OCI-LY1 (cell line): Measurements from ENCODE around the gene GHITM.
"Not testable (repeated sequence)": the region's sequence is repeated elsewhere in the genome, so short reads cannot be mapped to it uniquely, and the experiment has no call there.

Experiments
- H2AFZ ChIP-seq: fragments of 200-600 bp; sonication (generic), shearing (Covaris generic); 2 replicates; pipeline ENCODE4 v1.6.0; 2014; ENCODE audit warnings: antibody characterized with exemption, mild to moderate bottlenecking, low read length
- H3F3A ChIP-seq: fragments of 200-600 bp; sonication (generic), shearing (Covaris generic); 2 replicates; pipeline ENCODE4 v1.6.0; 2014; ENCODE audit warnings: mild to moderate bottlenecking, antibody characterized with exemption, low read length, moderate library complexity; ENCODE audit not compliant: insufficient read depth
- H3K27ac ChIP-seq: fragments of 200-600 bp; sonication (generic); 2 replicates; pipeline ENCODE4 v1.5.1; 2014; ENCODE audit warnings: low read length, mixed run types, mild to moderate bottlenecking, low read depth; ENCODE audit not compliant: poor library complexity, severe bottlenecking
- H3K27me3 ChIP-seq: fragments of 200-600 bp; sonication (generic); 2 replicates; pipeline ENCODE4 v1.6.0; 2014; ENCODE audit warnings: antibody characterized with exemption, mild to moderate bottlenecking, low read length, moderate library complexity; ENCODE audit not compliant: insufficient read depth
- H3K36me3 ChIP-seq: fragments of 200-600 bp; sonication (generic); 2 replicates; pipeline ENCODE4 v1.6.1; 2014; ENCODE audit warnings: mild to moderate bottlenecking, antibody characterized with exemption, low read length, moderate library complexity, mixed read lengths; ENCODE audit not compliant: insufficient read depth
- H3K4me1 ChIP-seq: fragments of 200-600 bp; sonication (generic); 2 replicates; pipeline ENCODE4 v1.5.1; 2014; ENCODE audit warnings: mild to moderate bottlenecking, low read length, moderate library complexity; ENCODE audit not compliant: insufficient read depth, severe bottlenecking
- H3K4me2 ChIP-seq: fragments of 200-600 bp; sonication (generic), shearing (Covaris generic); 2 replicates; pipeline ENCODE4 v1.6.1; 2014; ENCODE audit warnings: low read length
- H3K4me3 ChIP-seq: fragments of 200-600 bp; sonication (generic); 2 replicates; pipeline ENCODE4 v1.5.1; 2014; ENCODE audit warnings: low read length, low read depth, mild to moderate bottlenecking, mixed read lengths; ENCODE audit not compliant: poor library complexity, severe bottlenecking
- H3K79me2 ChIP-seq: fragments of 200-600 bp; shearing (Covaris generic); 2 replicates; pipeline ENCODE4 v1.6.1; 2016; ENCODE audit warnings: mixed run types, low read length, mixed read lengths; ENCODE audit not compliant: insufficient read depth
- H3K9ac ChIP-seq: fragments of 200-600 bp; sonication (generic), shearing (Covaris generic); 2 replicates; pipeline ENCODE4 v1.6.1; 2014; ENCODE audit warnings: mild to moderate bottlenecking, low read length, mixed read lengths
- H3K9me2 ChIP-seq: fragments of 200-600 bp; sonication (generic), shearing (Covaris generic); 2 replicates; pipeline ENCODE4 v1.6.1; 2014; ENCODE audit warnings: low read depth, mild to moderate bottlenecking, low read length, mixed read lengths
- H3K9me3 ChIP-seq: fragments of 200-600 bp; shearing (Covaris generic); 2 replicates; pipeline ENCODE4 v1.6.1; 2014; ENCODE audit warnings: low read length, mixed read lengths
- H4K20me1 ChIP-seq: fragments of 200-600 bp; sonication (generic), shearing (Covaris generic); 2 replicates; pipeline ENCODE4 v1.6.0; 2016; ENCODE audit warnings: mild to moderate bottlenecking, low read length; ENCODE audit not compliant: insufficient read depth
- EZH2 ChIP-seq: fragments of 200-600 bp; sonication (generic), shearing (Covaris generic); IDR thresholded peaks from 2 replicates; pipeline ENCODE4 v1.8.0; 2017; ENCODE audit warnings: borderline replicate concordance, mixed run types, mild to moderate bottlenecking, antibody characterized with exemption, low read length, moderate library complexity, mixed read lengths
- TF ChIP-seq, protein P1 (sequence below): fragments of 200-600 bp; sonication (generic), shearing (Covaris generic); IDR thresholded peaks from 2 replicates; pipeline ENCODE4 v1.5.1; 2017; ENCODE audit warnings: mild to moderate bottlenecking, antibody characterized with exemption, low read length, moderate library complexity, mixed read lengths

The GHITM gene

DNA sequence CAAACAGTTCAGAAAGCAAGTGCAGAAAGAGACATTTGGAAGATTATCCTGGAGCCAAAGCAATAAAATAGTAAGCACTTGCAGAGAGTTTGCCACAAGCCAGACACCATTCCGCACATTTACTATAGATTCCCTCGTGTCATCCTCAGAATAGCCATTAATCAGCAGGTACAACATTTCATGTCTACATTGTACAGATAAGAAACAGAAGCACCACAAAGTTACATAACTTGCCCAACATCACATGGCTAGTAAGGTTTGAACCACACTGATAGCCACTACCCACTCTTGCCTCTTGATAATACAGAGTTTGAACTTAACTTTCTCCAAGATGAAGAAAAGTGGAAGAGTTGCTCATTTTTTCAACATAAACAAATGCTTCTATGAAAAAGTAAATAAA lies 40.6 kb upstream of the GHITM start:
- no peaks in the 10 kb centered on the region for H3K36me3 ChIP-seq
- TF ChIP-seq, protein P1, sequence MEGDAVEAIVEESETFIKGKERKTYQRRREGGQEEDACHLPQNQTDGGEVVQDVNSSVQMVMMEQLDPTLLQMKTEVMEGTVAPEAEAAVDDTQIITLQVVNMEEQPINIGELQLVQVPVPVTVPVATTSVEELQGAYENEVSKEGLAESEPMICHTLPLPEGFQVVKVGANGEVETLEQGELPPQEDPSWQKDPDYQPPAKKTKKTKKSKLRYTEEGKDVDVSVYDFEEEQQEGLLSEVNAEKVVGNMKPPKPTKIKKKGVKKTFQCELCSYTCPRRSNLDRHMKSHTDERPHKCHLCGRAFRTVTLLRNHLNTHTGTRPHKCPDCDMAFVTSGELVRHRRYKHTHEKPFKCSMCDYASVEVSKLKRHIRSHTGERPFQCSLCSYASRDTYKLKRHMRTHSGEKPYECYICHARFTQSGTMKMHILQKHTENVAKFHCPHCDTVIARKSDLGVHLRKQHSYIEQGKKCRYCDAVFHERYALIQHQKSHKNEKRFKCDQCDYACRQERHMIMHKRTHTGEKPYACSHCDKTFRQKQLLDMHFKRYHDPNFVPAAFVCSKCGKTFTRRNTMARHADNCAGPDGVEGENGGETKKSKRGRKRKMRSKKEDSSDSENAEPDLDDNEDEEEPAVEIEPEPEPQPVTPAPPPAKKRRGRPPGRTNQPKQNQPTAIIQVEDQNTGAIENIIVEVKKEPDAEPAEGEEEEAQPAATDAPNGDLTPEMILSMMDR, result no peak
- TF ChIP-seq EZH2, result no peak
- H4K20me1 ChIP-seq, result no peaks in the 10 kb centered on the region
- H3K9me2 ChIP-seq, result no peaks in the 10 kb centered on the region
- no peak overlapping the region for H3K4me3 ChIP-seq
- no peak overlapping the region for H3K9ac ChIP-seq
- H3K4me1 ChIP-seq, result no peaks in the 10 kb centered on the region
- no peaks in the 10 kb centered on the region for H3K79me2 ChIP-seq
- H3K27ac ChIP-seq, result no peak overlapping the region
- H3K4me2 ChIP-seq, result no peak overlapping the region
- H3K27me3 ChIP-seq, result no peaks in the 10 kb centered on the region
- no peak overlapping the region for H2AFZ ChIP-seq
- no peaks in the 10 kb centered on the region for H3F3A ChIP-seq
- no peaks in the 10 kb centered on the region for H3K9me3 ChIP-seq

DNA sequence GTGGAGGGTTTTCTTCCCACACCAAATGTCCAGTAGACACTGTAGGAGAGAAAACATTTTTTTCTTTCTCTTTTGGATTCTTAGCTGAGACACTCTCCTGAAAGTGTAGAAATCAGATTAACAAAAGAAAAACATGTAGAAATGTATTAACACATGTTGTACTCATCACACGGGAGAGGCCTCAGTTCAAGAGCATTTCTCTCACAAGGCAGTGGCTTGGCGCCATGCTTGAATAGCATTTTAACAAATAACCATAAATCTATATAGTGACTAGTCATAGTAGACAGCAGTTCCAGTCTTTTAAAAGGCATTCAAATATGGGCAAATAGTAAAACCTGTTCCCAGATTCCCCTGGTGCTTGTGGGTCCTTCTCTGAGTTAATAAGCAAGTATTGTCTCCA lies 38.3 kb upstream of the GHITM start:
- Histone ChIP-seq H3K4me3 (no peak overlapping the region), H3K9ac (no peak overlapping the region), H3K4me1 (no peaks in the 10 kb centered on the region), H3K27ac (no peak overlapping the region), H3K36me3 (no peaks in the 10 kb centered on the region), H3K27me3 (no peaks in the 10 kb centered on the region), H3K79me2 (no peaks in the 10 kb centered on the region), H3K9me3 (no peaks in the 10 kb centered on the region), H3F3A (no peaks in the 10 kb centered on the region), H3K9me2 (no peaks in the 10 kb centered on the region), H3K4me2 (no peak overlapping the region), H2AFZ (no peak overlapping the region), H4K20me1 (no peaks in the 10 kb centered on the region)
- TF ChIP-seq, protein P1, result no peak
- no peak for TF ChIP-seq EZH2

DNA sequence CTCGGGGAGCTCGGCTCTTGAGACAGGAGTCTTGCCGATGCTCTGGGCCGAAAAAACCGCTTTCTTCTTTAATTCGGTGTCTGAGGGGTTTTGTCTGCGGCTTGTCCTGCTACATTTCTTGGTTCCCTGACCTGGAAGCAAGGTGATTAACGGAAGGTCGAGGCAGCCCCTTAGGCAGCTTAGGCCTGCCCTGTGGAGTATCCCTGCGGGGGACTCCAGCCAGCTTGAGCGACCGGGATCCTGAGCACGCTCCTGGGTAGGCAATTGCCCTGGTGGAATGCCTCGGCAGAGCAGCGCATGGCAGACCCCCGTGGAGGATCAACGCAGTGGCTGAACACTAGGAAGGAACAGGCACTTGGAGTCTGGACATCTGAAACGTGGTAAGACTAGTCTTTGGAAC lies 30.5 kb upstream of the GHITM start:
- H3F3A ChIP-seq, result no peaks in the 10 kb centered on the region
- H3K27me3 ChIP-seq, result no peaks in the 10 kb centered on the region
- H3K9me3 ChIP-seq, result no peaks in the 10 kb centered on the region
- H4K20me1 ChIP-seq, result no peaks in the 10 kb centered on the region
- TF ChIP-seq, protein P1, result no peak
- no peak for TF ChIP-seq EZH2
- H3K4me1 ChIP-seq, result no peaks in the 10 kb centered on the region
- no peak overlapping the region for H3K4me3 ChIP-seq
- no peaks in the 10 kb centered on the region for H3K79me2 ChIP-seq
- no peak overlapping the region for H3K9ac ChIP-seq
- no peaks in the 10 kb centered on the region for H3K36me3 ChIP-seq
- H3K27ac ChIP-seq, result no peak overlapping the region
- no peak overlapping the region for H2AFZ ChIP-seq
- no peaks in the 10 kb centered on the region for H3K9me2 ChIP-seq
- no peak overlapping the region for H3K4me2 ChIP-seq

DNA sequence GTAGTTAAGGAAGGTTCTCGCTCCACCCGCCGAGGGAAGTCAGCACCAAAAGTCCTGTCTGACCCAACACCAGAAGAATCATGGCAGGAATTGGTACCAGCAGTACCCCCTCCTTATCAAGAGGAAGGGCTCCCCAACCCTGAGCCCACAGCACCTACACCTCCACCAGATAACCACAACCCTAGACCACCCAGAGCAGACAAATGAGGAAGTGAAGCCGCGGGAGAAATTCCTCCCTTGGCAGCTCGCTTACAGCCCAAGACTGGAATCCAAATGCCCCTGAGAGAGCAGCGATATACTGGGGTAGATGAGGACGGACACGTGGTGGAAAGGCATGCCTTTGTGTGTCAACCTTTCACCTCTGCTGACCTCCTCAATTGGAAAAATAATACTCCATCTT lies 29.5 kb upstream of the GHITM start:
- not testable (repeated sequence) for H2AFZ ChIP-seq, H3K4me2 ChIP-seq, H3K4me3 ChIP-seq, H3K4me1 ChIP-seq, H3K79me2 ChIP-seq, H4K20me1 ChIP-seq, H3F3A ChIP-seq, H3K9me3 ChIP-seq, H3K27me3 ChIP-seq, H3K9me2 ChIP-seq, H3K9ac ChIP-seq, H3K27ac ChIP-seq, H3K36me3 ChIP-seq

DNA sequence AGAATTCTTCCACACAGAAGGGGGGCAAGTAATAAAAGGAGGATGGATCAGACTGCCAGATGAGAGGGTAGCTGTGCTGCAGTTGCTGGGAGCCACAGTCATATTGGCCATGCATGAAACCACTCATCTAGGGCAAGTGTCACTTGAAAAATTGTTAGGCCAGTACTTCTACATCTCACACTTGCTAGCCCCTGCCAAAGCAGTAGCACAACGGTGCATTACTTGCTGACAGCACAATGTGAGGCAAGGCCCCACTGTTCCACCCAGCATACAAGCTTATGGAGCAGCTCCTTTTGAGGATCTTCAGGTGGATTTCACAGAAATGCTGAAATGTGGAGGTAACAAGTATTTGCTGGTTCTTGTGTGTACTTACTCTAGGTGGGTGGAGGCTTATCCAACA lies 25.8 kb upstream of the GHITM start:
- not testable (repeated sequence) for H3K4me3 ChIP-seq, H3K27ac ChIP-seq, H3K36me3 ChIP-seq, H4K20me1 ChIP-seq, H2AFZ ChIP-seq, H3F3A ChIP-seq, H3K9me2 ChIP-seq, H3K9ac ChIP-seq, H3K4me2 ChIP-seq, H3K9me3 ChIP-seq, H3K27me3 ChIP-seq, H3K4me1 ChIP-seq, H3K79me2 ChIP-seq
